SK-N-MC (cell line): Measurements from ENCODE around the gene SLC25A53.

Experiments used
- EZH2 ChIP-seq: fragments of 200-600 bp; sonication (generic); IDR thresholded peaks from one replicate; pipeline ENCODE4 v1.6.1; 2017; ENCODE audit warnings: antibody characterized with exemption
- POLR2AphosphoS5 ChIP-seq: IDR thresholded peaks from 2 replicates; pipeline ENCODE4 v1.6.1; 2012; ENCODE audit warnings: mild to moderate bottlenecking, low read depth, low read length, borderline replicate concordance

- TF ChIP-seq EZH2 = no peak
- no peak for TF ChIP-seq POLR2AphosphoS5
Observed at GRCh38 chrX:104205548-104205947, 48.7 kb upstream of the SLC25A53 start.
